ENCODE measurements around the gene NFE2L1.
"Not testable (repeated sequence)": the region's sequence is repeated elsewhere in the genome, so short reads cannot be mapped to it uniquely, and the experiment has no call there.

The NFE2L1 gene, protein sequence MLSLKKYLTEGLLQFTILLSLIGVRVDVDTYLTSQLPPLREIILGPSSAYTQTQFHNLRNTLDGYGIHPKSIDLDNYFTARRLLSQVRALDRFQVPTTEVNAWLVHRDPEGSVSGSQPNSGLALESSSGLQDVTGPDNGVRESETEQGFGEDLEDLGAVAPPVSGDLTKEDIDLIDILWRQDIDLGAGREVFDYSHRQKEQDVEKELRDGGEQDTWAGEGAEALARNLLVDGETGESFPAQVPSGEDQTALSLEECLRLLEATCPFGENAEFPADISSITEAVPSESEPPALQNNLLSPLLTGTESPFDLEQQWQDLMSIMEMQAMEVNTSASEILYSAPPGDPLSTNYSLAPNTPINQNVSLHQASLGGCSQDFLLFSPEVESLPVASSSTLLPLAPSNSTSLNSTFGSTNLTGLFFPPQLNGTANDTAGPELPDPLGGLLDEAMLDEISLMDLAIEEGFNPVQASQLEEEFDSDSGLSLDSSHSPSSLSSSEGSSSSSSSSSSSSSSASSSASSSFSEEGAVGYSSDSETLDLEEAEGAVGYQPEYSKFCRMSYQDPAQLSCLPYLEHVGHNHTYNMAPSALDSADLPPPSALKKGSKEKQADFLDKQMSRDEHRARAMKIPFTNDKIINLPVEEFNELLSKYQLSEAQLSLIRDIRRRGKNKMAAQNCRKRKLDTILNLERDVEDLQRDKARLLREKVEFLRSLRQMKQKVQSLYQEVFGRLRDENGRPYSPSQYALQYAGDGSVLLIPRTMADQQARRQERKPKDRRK

DNA sequence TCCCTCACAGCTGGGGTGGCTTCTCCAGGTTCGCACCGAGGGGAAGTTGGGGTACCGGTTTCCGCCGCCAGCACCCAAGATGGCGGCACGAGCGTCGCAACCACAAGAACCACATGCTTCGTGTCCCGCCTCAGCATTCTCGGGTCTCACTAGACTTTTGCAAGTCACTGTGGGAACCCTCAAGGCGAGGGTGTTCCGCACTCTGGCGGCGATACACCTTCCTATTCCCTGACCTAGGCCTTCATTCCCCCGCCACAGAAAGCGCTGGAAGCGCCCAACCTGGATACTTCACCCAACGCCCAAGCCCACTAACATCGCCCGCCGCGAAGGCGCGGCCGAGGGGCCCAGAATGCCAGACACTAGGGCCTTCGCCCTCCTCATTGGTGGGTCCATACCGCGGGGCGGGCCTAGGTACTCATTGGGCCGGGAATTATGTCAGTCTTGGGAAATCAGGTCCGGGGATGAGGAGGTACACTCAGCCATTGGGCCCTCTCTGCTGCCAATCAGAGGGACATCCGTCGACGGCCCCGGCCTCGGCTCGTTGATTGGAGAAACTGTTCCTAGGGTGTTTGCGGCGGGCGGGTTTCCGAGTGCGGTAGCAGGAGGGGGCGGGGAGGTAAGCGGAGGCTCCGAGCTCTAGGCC is at the start of gene NFE2L1:
Gene NFE2L1 (plus strand): TSS at position 619 of the 643 bp plus-strand sequence. CDS start 2,760 bp downstream, outside the sequence.
- peak within 1 kb of the TSS; percentile 83 for H3K27ac ChIP-seq (ENCODE audit: low read length)
- TF ChIP-seq, protein P1, sequence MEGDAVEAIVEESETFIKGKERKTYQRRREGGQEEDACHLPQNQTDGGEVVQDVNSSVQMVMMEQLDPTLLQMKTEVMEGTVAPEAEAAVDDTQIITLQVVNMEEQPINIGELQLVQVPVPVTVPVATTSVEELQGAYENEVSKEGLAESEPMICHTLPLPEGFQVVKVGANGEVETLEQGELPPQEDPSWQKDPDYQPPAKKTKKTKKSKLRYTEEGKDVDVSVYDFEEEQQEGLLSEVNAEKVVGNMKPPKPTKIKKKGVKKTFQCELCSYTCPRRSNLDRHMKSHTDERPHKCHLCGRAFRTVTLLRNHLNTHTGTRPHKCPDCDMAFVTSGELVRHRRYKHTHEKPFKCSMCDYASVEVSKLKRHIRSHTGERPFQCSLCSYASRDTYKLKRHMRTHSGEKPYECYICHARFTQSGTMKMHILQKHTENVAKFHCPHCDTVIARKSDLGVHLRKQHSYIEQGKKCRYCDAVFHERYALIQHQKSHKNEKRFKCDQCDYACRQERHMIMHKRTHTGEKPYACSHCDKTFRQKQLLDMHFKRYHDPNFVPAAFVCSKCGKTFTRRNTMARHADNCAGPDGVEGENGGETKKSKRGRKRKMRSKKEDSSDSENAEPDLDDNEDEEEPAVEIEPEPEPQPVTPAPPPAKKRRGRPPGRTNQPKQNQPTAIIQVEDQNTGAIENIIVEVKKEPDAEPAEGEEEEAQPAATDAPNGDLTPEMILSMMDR (IDR thresholded peaks at IDR 0.05; ENCODE audit: low read length): no peak
- no peak for TF ChIP-seq EZH2 (optimal IDR thresholded peaks at IDR 0.05; ENCODE audit: low read depth, low read length)
- TF ChIP-seq EZH2phosphoT487 (IDR thresholded peaks at IDR 0.05; ENCODE audit: low read length): no peak
- H3K9me3 ChIP-seq (replicated peaks; ENCODE audit: insufficient read depth, low read length): no peaks in the 10 kb centered on the region
- no peaks in the 10 kb centered on the region for H3K9me2 ChIP-seq (replicated peaks; ENCODE audit: insufficient read depth, low read length)
- peak within 1 kb of the TSS; percentile 93 for H3K9ac ChIP-seq (ENCODE audit: low read length)
- H4K20me1 ChIP-seq (ENCODE audit: insufficient read depth, low read length): no peaks in the 10 kb centered on the region
- DNase-seq: peak; percentile 100
- peaks cover 56% of the 10 kb centered on the region for H3K79me2 ChIP-seq (ENCODE audit: low read length)
- H3K36me3 ChIP-seq (replicated peaks; ENCODE audit: insufficient read depth, low read length): no peaks in the 10 kb centered on the region
- peak within 1 kb of the TSS; percentile 87 for H3K4me2 ChIP-seq (ENCODE audit: low read depth, low read length)
- peaks cover 18% of the 10 kb centered on the region for H3F3A ChIP-seq (ENCODE audit: insufficient read depth, low read length)
- H3K4me3 ChIP-seq (ENCODE audit: low read length): peak within 1 kb of the TSS; percentile 94
- H3K4me1 ChIP-seq (ENCODE audit: low read length): peaks cover 33% of the 10 kb centered on the region
- H3K27me3 ChIP-seq (replicated peaks; ENCODE audit: insufficient read depth, low read length): no peaks in the 10 kb centered on the region
- peak within 1 kb of the TSS; percentile 65 for H2AFZ ChIP-seq (ENCODE audit: low read length)

- no peak overlapping the region for H2AFZ ChIP-seq (ENCODE audit: low read length)
- DNase-seq: no peak
These were observed 48.6 kb upstream of the NFE2L1 start for GRCh38 chr17:47999582-47999981.

DNA sequence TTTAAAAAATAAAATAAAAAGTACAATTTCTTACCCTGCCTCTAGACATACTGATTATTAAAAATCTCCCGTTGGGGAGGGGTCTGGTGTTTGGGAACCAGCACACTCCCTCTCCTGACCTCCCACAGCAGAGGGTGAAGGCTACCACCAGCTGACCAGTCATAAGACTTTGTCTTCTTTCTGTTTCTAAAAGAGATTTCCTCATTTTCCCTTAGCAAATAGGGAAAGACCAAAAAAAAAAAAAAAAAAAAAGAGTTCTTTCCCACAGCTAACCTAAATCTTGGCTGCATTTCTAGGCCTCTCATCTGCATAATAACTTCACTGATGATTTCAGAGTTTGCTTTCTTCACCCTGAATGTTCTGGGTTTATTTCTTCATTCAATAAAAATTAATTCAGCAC is 47.0 kb upstream of the NFE2L1 start:
- DNase-seq: no peak
- H3K4me1 ChIP-seq (ENCODE audit: low read length): 0 out of 2 replicates have a peak, but pooled peaks cover 5% of the 10 kb centered on the region
- H3K9me2 ChIP-seq (replicated peaks; ENCODE audit: insufficient read depth, low read length): no peaks in the 10 kb centered on the region
- H3K4me2 ChIP-seq (ENCODE audit: low read depth, low read length): no peak overlapping the region
- H3K4me3 ChIP-seq (ENCODE audit: low read length): no peak overlapping the region
- no peak overlapping the region for H3K9ac ChIP-seq (ENCODE audit: low read length)
- no peaks in the 10 kb centered on the region for H4K20me1 ChIP-seq (ENCODE audit: insufficient read depth, low read length)
- H3K9me3 ChIP-seq (replicated peaks; ENCODE audit: insufficient read depth, low read length): no peaks in the 10 kb centered on the region
- H2AFZ ChIP-seq (ENCODE audit: low read length): no peak overlapping the region
- H3K27me3 ChIP-seq (replicated peaks; ENCODE audit: insufficient read depth, low read length): 0 out of 2 replicates have a peak, but pooled peaks cover 7% of the 10 kb centered on the region
- no peaks in the 10 kb centered on the region for H3K36me3 ChIP-seq (replicated peaks; ENCODE audit: insufficient read depth, low read length)
- TF ChIP-seq EZH2 (optimal IDR thresholded peaks at IDR 0.05; ENCODE audit: low read depth, low read length): no peak
- TF ChIP-seq EZH2phosphoT487 (IDR thresholded peaks at IDR 0.05; ENCODE audit: low read length): no peak
- TF ChIP-seq, protein P1 (IDR thresholded peaks at IDR 0.05; ENCODE audit: low read length): no peak
- no peaks in the 10 kb centered on the region for H3K79me2 ChIP-seq (ENCODE audit: low read length)
- H3K27ac ChIP-seq (ENCODE audit: low read length): no peak overlapping the region
- no peaks in the 10 kb centered on the region for H3F3A ChIP-seq (ENCODE audit: insufficient read depth, low read length)

More at GRCh38 chr17:47999582-47999981, 48.6 kb upstream of the NFE2L1 start:
- H3K4me3 ChIP-seq (ENCODE audit: low read length): no peak overlapping the region
- 0 out of 2 replicates have a peak, but pooled peaks cover 5% of the 10 kb centered on the region for H3K4me1 ChIP-seq (ENCODE audit: low read length)
- H3K9ac ChIP-seq (ENCODE audit: low read length): no peak overlapping the region
- H3K79me2 ChIP-seq (ENCODE audit: low read length): no peaks in the 10 kb centered on the region
- H3K36me3 ChIP-seq (replicated peaks; ENCODE audit: insufficient read depth, low read length): no peaks in the 10 kb centered on the region
- no peaks in the 10 kb centered on the region for H3F3A ChIP-seq (ENCODE audit: insufficient read depth, low read length)
- no peaks in the 10 kb centered on the region for H3K9me3 ChIP-seq (replicated peaks; ENCODE audit: insufficient read depth, low read length)
- no peak overlapping the region for H3K4me2 ChIP-seq (ENCODE audit: low read depth, low read length)
- H3K27me3 ChIP-seq (replicated peaks; ENCODE audit: insufficient read depth, low read length): no peaks in the 10 kb centered on the region
- TF ChIP-seq EZH2phosphoT487 (IDR thresholded peaks at IDR 0.05; ENCODE audit: low read length): no peak
- no peak for TF ChIP-seq EZH2 (optimal IDR thresholded peaks at IDR 0.05; ENCODE audit: low read depth, low read length)
- TF ChIP-seq, protein P1 (IDR thresholded peaks at IDR 0.05; ENCODE audit: low read length): no peak
- H3K9me2 ChIP-seq (replicated peaks; ENCODE audit: insufficient read depth, low read length): no peaks in the 10 kb centered on the region
- no peak overlapping the region for H3K27ac ChIP-seq (ENCODE audit: low read length)
- no peaks in the 10 kb centered on the region for H4K20me1 ChIP-seq (ENCODE audit: insufficient read depth, low read length)

- not testable (repeated sequence) for H3K9me2 ChIP-seq (replicated peaks; ENCODE audit: insufficient read depth, low read length)
These were observed 46.5 kb upstream of the NFE2L1 start for GRCh38 chr17:48001657-48002056.

More at GRCh38 chr17:48001657-48002056, 46.5 kb upstream of the NFE2L1 start:
- H2AFZ ChIP-seq (ENCODE audit: low read length); H3K79me2 ChIP-seq (ENCODE audit: low read length); DNase-seq; H3K27ac ChIP-seq (ENCODE audit: low read length); H4K20me1 ChIP-seq (ENCODE audit: insufficient read depth, low read length); H3K9ac ChIP-seq (ENCODE audit: low read length); H3K36me3 ChIP-seq (replicated peaks; ENCODE audit: insufficient read depth, low read length); H3K9me3 ChIP-seq (replicated peaks; ENCODE audit: insufficient read depth, low read length); H3K4me3 ChIP-seq (ENCODE audit: low read length); H3K4me1 ChIP-seq (ENCODE audit: low read length); H3K27me3 ChIP-seq (replicated peaks; ENCODE audit: insufficient read depth, low read length); H3K4me2 ChIP-seq (ENCODE audit: low read depth, low read length); H3F3A ChIP-seq (ENCODE audit: insufficient read depth, low read length): not testable (repeated sequence)
